ENCODE results near the gene OXER1.
A peak's percentile ranks its signal among the peaks of the same experiment; 100 is the strongest.

DNA sequence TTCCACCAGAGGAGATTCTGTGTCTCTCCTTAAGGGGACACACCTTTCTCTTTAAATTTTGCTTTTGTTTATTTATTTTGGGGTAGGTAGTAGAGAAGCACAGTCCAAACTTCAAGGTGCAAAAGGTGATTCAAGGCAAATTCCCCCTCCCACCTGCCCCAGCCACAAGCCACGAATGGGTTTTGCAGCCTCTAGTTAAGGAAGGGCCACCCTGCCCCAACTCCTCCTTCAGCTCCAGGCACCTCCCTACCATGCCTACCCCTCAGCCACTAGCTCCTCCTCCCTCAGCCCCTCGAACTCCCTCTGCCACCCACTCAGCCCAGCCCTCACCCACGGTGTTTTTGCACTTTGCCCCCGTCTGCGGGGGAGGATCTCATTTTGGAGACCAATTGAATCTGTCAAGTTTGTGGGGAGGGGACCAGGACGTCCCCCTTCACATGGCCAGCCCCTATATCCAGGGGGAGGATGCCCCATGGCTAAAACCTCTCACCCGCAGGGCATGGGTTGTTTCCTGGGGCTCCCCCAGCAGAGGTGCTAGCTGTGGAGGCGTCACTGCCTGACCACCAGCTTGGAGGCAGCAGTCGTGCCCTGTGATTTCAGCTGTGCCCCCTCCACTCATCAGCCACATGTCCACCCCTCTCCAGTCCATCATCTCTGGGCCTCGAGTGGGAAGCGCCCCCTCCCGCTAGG lies 24.0 kb upstream of the OXER1 start:
- TF ChIP-seq, protein P1, sequence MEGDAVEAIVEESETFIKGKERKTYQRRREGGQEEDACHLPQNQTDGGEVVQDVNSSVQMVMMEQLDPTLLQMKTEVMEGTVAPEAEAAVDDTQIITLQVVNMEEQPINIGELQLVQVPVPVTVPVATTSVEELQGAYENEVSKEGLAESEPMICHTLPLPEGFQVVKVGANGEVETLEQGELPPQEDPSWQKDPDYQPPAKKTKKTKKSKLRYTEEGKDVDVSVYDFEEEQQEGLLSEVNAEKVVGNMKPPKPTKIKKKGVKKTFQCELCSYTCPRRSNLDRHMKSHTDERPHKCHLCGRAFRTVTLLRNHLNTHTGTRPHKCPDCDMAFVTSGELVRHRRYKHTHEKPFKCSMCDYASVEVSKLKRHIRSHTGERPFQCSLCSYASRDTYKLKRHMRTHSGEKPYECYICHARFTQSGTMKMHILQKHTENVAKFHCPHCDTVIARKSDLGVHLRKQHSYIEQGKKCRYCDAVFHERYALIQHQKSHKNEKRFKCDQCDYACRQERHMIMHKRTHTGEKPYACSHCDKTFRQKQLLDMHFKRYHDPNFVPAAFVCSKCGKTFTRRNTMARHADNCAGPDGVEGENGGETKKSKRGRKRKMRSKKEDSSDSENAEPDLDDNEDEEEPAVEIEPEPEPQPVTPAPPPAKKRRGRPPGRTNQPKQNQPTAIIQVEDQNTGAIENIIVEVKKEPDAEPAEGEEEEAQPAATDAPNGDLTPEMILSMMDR (IDR thresholded peaks at IDR 0.05; ENCODE audit: low read depth, low read length, missing input control): no peak
- TF ChIP-seq RXRA (IDR thresholded peaks at IDR 0.05) (peak; percentile 88 to 92), YY1 (IDR thresholded peaks at IDR 0.05) (peak; percentile 47)

Data from liver (tissue), 3 donors.